ENCODE results near the gene ADTRP.

DNA sequence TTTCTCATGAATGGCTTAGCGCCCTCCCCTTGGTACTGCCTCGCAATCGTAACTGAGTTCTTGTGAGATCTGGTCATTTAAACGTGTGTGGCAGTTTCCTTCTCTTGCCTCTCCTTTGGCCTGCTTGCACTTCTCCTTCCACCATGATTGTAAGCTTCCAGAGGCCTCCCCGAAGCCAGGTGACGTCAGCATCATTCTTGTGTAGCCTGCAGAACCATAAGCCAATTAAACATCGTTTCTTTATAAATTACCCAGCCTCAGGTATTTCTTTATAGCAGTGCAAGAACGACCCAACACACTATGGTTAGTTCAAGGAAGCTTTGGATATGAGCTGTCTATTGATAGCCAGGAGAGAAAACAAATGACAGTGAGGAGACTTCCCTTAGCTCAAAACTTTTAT lies 29.5 kb upstream of the ADTRP start:
- TF ChIP-seq, protein P1, sequence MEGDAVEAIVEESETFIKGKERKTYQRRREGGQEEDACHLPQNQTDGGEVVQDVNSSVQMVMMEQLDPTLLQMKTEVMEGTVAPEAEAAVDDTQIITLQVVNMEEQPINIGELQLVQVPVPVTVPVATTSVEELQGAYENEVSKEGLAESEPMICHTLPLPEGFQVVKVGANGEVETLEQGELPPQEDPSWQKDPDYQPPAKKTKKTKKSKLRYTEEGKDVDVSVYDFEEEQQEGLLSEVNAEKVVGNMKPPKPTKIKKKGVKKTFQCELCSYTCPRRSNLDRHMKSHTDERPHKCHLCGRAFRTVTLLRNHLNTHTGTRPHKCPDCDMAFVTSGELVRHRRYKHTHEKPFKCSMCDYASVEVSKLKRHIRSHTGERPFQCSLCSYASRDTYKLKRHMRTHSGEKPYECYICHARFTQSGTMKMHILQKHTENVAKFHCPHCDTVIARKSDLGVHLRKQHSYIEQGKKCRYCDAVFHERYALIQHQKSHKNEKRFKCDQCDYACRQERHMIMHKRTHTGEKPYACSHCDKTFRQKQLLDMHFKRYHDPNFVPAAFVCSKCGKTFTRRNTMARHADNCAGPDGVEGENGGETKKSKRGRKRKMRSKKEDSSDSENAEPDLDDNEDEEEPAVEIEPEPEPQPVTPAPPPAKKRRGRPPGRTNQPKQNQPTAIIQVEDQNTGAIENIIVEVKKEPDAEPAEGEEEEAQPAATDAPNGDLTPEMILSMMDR (IDR thresholded peaks at IDR 0.05): no peak
- TF ChIP-seq POLR2AphosphoS5 (IDR thresholded peaks at IDR 0.05): no peak
- no peak for TF ChIP-seq EP300 (IDR thresholded peaks at IDR 0.05; ENCODE audit: low read depth)
- TF ChIP-seq POLR2A (IDR thresholded peaks at IDR 0.05): no peak
